GM06990 (cell line): ENCODE data around the gene SCIN.

Experiments
- DNase-seq: peaks from one replicate; pipeline ENCODE4 v3.0.0-alpha.2; 2011; ENCODE audit not compliant: insufficient read length; ENCODE audit errors: extremely low read depth
- H3K27me3 ChIP-seq: replicated peaks from 2 replicates; pipeline ENCODE4 v1.6.0; 2011; ENCODE audit warnings: low read length; ENCODE audit not compliant: control insufficient read depth, insufficient read depth
- H3K36me3 ChIP-seq: 2 replicates; pipeline ENCODE4 v1.5.1; 2011; ENCODE audit warnings: low read length; ENCODE audit not compliant: control insufficient read depth, insufficient read depth
- H3K4me3 ChIP-seq: replicated peaks from 2 replicates; pipeline ENCODE4 v1.5.1; 2011; ENCODE audit warnings: low read depth, mild to moderate bottlenecking, control low read depth, low read length
- CTCF ChIP-seq: IDR thresholded peaks from 2 replicates; pipeline ENCODE4 v1.5.1; 2011; ENCODE audit warnings: low read length, control low read depth, mild to moderate bottlenecking, inconsistent platforms; ENCODE audit not compliant: insufficient read depth, poor library complexity, severe bottlenecking

Gene SCIN

GRCh38 chr7:12674053-12674452, 103.5 kb downstream of the SCIN start:
- no peaks in the 10 kb centered on the region for H3K36me3 ChIP-seq
- no peaks in the 10 kb centered on the region for H3K27me3 ChIP-seq
- no peak overlapping the region for H3K4me3 ChIP-seq
- TF ChIP-seq CTCF: no peak
- DNase-seq: no peak

- TF ChIP-seq CTCF: peak; percentile 19
- no peak for DNase-seq
- Histone ChIP-seq H3K27me3 (no peaks in the 10 kb centered on the region), H3K36me3 (no peaks in the 10 kb centered on the region), H3K4me3 (no peak overlapping the region)
Measured at GRCh38 chr7:12674861-12675260, 104.3 kb downstream of the SCIN start.

GRCh38 chr7:12683678-12684585, 113.4 kb downstream of the SCIN start:
- Histone ChIP-seq H3K36me3 (no peaks in the 10 kb centered on the region), H3K4me3 (no peak overlapping the region), H3K27me3 (no peaks in the 10 kb centered on the region)
- no peak for TF ChIP-seq CTCF
- DNase-seq: no peak

GRCh38 chr7:12684733-12685132, 114.2 kb downstream of the SCIN start:
- Histone ChIP-seq H3K36me3 (no peaks in the 10 kb centered on the region), H3K27me3 (no peaks in the 10 kb centered on the region), H3K4me3 (no peak overlapping the region)
- no peak for TF ChIP-seq CTCF
- no peak for DNase-seq

- DNase-seq: no peak
- no peak for TF ChIP-seq CTCF
- Histone ChIP-seq H3K36me3 (no peaks in the 10 kb centered on the region), H3K4me3 (no peak overlapping the region), H3K27me3 (no peaks in the 10 kb centered on the region)
Measured at GRCh38 chr7:12685550-12685949, 115.0 kb downstream of the SCIN start.
